Head of caudate nucleus (tissue), 42 donors: ENCODE data around the gene SLC5A1.

Source experiments
- DNase-seq, 42 donors: peaks; one replicate each; pipeline versions ENCODE4 v3.0.0 to v3.0.0-alpha.2; 2020 to 2021; ENCODE audit warnings: mixed read lengths in 7 of 42
- intact Hi-C: fragments of 100-400 bp; cut with DNase I; formaldehyde crosslinking; loops from one replicate; pipeline ENCODE4 v1.15.0; 2022

Gene SLC5A1

DNA sequence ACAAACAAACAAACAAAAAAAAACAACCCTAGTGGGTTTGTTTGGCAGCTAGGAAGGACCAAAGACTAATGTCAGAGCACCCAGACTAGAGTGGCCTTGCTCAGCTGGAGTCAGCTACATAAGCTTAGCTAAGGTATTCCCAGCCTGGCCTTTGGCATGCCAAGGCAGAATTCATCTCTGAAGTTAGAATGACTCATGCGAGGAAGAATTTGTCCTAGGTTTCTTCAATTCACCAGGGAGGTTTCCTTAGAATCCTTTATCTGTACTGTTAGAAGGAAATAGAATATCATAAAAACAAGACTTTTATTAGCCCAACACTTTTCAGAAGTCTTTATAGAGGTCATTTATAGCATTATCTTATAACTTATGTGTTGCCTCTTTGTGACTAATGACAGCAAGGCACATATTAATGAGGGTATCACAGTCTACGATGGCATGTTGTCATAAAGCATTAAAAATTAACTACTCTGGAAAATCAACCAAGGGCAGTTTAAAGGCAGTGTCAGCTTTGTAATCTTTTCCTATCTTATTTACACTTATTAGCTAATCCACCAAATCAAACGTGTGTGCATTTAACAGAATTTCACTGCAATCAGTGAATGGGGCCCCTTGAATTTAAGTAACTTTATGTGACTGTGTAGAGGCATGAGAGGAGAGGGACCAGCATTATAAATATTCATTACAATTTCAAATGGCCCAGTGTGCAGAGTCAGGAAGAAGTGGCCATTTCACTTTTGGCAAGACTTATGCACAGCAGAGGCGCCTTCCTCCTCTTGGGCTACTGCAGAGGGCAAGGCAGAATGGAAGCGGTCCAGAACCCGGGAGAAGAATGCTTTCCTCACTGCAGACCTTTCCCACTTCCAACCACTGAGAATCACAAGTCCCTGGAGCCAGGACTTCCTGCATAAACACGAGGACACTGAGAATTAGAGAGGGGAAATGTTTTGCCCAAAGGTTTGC is 36.3 kb downstream of the SLC5A1 start:
- intact Hi-C loops, result loop anchor here (10.0 kb wide), 1 partner anchor 105 kb away; no protein-coding TSS in a partner anchor
- DNase-seq, result peak in 5 of 42 donors; percentile 6 to 26 (median 12)

DNA sequence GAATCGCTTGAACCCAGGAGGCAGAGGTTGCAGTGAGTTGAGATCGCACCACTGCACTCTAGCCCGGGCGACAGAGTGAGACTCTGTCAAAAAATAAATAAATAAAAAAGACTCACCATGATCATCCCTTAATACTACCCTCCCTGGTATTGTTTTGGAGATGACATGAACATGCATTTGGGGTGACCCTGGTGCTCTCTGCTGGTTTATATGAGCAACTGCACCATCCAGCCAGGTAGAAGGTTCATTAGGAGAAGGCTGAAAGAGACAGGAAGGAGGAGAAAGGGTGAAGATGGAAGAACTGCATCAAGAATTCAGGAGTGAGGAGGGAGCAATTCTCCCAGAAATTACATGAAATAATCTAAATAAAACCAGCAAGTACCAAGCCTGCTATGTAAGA is 37.8 kb downstream of the SLC5A1 start:
- intact Hi-C loops, result loop anchor here (10.0 kb wide), 1 partner anchor 106 kb away; no protein-coding TSS in a partner anchor
- peak in 24 of 42 donors; percentile 4 to 72 (median 36) for DNase-seq

DNA sequence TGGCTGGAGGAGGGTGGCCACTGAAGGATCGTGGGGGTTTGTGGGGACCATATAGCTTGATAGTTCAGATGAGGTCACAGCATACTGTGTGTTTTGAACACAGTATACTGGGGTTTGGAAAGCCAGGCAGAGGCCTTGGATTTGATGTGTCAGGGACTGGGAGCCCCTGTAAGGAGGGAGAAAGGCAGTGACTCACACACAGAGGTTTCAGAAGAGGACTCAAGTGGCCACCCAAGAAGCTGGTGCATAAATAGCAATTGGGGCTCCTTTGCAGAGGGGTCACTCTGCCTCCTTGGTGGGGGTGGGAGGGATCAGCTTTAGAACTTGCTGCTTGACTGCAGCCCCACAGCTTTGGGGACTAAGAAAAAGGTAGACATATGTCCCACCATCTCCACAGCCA is 39.3 kb downstream of the SLC5A1 start:
- intact Hi-C loops, result loop anchor here (10.0 kb wide), 1 partner anchor 108 kb away; no protein-coding TSS in a partner anchor
- DNase-seq, result no peak

DNA sequence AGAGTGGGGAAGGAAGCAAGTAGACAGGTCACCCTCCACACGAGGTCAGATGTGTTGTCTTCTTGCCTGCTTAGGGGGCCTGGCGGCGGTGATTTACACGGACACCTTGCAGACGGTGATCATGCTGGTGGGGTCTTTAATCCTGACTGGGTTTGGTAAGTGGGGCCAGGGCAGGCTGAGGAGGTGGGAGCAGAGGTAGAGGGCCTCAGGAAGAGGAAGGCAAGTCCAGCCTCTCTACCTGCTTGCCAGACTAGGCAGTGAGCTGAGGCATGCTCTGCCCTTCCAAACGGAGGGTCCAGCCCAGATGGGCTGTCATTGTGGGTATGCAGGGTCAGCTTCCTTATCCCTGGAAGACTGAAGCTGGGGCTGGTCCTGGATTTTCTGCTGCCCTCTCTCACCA is 39.9 kb downstream of the SLC5A1 start:
- intact Hi-C loops, result loop anchor here (10.0 kb wide), 1 partner anchor 108 kb away; no protein-coding TSS in a partner anchor
- no peak for DNase-seq

DNA sequence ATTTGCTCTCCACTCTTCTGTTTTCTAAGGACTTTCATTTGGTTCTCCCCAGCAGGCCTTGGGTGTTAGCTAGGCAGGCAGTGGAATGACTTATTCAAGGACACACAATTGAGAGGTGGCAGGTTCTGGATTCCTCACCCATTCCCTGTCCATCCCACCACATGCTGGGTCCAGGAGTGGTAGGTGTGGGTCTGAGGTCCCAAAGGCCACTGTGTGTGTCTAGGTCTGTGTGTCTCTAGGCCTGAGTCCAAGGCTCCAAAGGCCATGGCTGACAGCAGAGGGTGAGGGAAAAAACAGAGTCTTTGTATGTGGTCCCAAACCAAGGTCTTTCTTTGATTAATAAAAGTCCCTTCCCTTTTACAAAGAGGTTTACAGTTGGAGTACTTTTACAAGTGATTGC is 40.8 kb downstream of the SLC5A1 start:
- DNase-seq, result no peak
- intact Hi-C loops, result loop anchor here (10.0 kb wide), 1 partner anchor 109 kb away; no protein-coding TSS in a partner anchor

DNA sequence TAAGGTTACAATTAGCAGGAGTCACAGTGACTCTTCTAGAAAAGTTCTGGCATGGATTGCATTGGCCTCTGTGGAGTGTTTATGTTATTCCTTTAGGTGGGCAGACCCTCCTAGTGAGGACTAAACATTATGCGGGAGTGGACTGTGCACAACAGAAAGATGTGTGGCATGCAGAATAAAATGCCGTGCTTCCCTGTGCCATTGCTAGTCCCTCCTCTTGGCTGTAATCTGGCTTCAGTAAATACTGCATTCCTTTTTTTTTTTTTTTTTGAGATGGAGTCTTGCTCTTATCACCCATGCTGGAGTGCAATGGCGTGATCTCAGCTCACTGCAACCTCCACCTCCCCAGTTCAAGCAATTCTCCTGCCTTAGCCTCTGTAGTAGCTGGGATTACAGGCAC is 45.0 kb downstream of the SLC5A1 start:
- no peak for DNase-seq
- intact Hi-C loops, result loop anchor here (10.0 kb wide), 1 partner anchor 113 kb away; no protein-coding TSS in a partner anchor

DNA sequence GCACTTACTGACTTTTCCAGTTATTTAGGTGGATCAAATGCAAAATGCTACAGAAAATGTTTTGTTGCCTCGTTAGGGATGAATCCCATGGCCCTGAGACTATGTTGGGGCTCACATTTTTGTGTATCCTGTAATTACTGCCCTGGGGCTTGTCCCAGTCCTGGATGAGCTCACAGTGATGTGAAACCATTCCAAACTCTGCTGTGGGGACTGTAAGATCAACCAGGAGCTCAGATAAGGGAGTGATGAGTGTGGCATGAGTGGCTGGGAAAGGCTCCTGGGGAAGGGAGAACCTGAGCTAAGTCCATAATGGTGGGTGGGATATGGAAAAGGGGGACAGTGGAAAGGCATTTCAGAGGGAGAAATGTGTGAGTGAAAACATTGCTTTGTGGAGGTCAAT is 54.0 kb downstream of the SLC5A1 start:
- intact Hi-C loops, result no loop called here
- DNase-seq, result no peak

DNA sequence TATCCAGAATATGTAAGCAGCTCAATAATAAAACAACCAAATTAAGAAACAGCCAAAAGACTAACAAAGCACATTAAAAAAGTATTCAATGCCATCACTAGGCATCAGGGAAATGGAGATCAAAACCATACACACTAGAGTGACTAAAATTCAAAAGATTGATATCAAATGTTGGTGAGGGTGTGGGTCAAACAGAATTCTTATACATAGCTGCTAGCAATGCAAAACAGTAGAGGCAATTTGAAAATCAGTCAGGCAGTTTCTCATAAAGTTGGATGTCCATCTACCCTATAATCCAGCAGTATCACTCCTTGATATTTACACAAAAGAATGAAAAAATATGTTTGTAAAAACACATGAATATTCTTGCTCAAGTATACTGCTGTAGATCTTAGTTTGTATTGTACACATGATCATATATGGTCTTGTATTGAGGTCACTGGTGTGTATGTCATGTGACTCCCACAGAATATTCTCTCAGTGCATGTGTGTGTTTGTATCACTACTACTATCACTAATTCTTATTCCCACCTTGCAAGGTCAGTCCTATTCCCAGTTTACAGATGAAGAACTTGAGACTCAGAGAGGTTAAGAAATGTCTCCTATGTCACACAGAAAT is 54.9 kb downstream of the SLC5A1 start:
- DNase-seq, result no peak
- intact Hi-C loops, result no loop called here

DNA sequence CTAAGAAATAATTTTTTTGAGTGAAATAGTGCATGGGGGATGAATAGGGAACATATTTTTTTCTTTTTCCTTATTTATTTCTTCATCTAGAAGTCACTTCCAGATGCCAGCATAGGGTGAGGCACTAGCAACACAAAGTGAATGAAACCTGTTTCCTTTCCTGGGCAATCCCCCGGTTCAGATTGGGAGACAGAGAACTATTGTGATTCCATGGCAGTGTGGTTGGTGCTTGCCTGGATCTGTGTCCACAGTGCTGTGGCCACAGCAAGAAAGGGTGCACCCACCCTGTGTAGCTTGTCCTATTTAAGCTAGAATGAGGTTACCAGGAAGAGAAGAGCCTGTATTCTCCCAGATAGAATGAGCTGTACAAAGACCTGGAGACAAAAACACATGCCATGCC is 57.6 kb downstream of the SLC5A1 start:
- no peak for DNase-seq
- intact Hi-C loops, result no loop called here

DNA sequence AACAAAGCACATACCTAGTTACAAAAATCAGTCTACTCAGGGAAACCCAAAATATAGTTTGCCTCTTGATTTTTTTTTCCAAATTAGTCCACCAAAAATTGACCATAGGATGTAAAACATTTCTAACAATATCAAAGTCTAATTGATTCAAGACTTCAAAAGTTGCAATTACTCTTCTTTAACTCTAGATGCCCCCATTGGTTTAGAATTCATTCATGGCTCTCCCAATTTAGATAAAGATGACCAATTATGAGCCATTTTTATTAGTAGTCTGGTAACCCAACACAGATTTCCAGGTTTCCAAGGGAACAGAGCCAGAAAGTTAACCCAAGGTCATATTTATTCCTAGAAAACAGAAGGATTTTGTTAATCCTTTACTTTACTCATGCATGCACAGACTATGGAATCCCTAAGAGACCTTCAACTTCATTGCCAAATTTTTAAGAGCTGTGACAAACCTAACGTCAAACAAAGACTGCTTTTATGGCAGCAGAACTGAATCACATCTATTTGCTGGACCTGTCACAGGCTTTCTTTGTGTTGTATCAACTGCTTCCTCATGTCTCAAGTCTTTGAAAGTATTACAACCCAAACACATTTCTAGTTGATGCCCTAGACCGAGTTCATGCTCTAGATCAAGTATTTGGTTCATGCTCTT is 60.7 kb downstream of the SLC5A1 start:
- intact Hi-C loops, result no loop called here
- no peak for DNase-seq

DNA sequence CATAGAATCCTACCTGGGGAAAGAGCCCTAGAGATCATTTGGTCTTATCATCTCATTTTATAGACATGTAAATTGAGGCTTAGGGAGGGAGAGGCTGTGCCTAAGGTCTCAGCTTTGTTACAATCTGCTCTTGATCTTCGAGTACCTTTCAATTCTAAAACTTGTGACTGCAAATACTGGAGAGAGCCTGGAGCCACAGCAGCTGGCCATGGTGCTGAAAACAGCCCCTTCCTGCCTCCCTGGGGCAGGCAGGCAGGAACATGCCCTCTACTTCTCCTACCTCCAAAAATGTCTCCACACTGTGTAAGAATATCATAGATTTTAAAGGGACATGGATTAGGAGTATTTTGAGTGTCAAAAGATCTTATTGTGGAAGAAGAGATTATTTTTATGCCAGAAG is 63.9 kb downstream of the SLC5A1 start:
- DNase-seq, result no peak
- intact Hi-C loops, result no loop called here

DNA sequence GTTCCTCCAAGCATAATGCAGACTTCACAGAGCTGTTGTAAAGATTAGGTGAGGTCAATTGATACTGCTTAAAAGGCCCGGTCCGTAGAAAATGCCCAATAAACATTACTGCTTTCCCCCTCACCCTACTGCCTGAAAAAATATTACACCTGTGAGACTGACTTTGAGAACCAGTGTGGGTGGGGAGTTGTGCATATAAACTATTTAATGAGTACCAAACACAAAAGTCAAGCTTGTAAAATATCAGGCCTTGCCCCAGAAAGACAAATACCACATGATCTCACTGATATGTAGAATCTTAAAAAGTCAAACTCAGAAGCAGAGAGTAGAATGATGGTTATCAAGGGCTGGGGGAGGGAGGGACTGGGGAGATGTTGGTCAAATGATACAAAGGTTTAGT is 69.3 kb downstream of the SLC5A1 start:
- DNase-seq, result no peak
- intact Hi-C loops, result no loop called here

DNA sequence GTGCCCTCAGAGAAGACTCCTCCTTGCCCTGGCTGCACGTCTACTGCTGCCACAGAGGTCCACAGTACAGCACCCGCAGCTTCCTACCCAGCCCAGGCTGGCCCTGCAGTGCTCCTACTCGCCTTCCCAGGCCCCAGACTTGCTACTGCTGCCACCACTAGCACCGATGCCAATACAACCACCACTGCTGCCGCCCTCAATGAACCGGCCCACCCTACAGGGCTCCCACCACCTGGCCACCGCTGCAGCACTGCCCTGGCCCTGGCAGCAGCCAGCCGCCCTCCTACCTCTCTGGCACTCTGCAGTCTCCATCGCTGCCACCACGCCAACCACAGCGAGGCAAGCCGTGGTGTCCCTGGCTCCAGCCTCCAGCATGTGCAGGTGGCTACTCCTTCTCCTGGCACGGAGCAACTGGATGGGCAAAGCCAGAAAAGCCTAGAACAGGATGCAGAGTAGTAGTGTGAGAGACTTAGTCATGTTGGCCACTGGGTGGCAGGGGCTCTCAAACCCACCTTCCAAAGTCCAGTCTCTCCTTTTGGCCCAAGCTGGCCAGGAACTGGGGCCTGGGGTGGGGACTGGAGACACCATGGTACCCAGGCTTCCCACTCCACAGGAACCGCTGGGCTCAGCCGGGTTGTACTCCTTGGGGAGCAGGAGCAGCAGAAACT is 76.6 kb downstream of the SLC5A1 start:
- no peak for DNase-seq
- intact Hi-C loops, result no loop called here

DNA sequence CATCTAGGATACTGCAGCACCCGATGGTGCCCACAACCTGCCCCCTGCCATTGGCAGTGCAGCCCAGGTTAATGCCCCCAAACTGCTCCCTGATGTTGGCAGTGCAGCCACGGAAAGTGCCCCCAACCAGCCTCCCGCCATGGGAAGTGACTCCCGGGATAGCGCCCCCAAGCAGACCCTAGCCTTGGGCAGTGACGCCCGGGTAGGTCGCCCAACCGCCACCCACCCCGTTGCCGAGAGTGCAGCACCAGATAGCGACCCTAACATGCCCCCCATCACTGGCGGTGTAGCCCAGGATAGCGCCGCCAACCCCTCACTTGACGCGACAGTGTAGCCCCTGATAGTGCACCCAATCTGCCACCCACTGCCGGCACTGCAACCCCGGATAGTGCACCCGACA is 77.5 kb downstream of the SLC5A1 start:
- DNase-seq, result no peak

DNA sequence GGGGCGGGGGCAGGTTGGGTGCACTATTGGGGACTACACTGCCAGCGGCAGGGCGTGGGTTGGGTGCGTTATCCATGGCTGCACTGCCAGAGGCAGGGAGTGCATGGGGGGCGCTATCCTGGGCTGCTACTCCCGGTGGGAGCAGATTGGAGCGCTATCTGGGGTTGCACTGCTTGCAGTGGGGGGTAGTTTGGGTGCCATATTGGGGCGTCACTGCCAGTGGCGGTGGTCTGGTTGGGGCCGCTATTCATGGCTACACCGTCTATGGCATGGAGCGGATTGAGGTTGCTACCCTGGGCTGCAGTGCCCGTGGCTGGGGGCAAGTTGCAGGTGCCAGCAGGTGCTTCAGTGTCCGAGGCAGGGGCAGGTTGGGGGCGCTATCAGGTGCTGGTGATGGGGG is 79.8 kb downstream of the SLC5A1 start:
- intact Hi-C loops, result no loop called here
- DNase-seq, result no peak

More for the DNA sequence above, 77.5 kb downstream of the SLC5A1 start:
- intact Hi-C loops, result no loop called here

DNA sequence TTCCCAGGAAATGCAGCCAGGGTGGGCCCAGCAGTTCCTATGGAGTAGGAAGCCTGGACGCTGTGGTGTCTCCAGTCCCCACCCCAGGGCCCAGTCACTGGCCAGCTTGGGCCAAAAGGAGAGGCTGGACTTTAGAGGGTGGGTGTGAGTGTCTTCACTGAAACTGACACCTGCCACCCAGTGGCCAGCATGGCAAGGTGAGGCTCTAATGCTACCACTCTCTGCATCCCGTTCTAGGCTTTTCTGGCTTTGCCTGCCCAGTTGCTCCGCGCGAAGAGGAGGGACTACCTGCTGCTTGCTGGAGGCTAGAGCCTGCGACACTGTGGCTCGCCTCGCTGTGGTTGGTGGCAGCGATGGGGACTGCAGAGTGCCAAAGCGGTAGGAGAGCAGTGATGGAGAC is 80.6 kb downstream of the SLC5A1 start:
- DNase-seq, result no peak
- intact Hi-C loops, result no loop called here

DNA sequence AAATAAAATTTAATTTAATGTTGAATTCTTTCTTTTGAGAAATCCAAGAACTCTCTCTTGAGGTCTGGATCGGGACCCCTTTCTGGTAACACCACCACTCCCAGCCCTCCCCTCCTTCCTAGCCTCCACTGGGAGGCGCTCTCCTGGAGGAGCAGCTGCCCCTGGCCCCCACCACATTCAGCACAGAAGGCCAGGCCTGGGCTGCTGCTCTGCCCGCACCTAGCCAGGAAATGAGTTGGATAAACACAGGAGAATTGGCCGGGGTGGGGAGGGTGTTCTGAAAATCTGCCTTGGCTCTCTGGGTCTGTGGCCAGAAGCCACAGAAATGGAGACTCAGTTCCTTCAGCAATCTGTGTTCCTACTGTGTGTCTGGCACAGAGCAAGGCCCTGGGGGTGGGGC is 84.8 kb downstream of the SLC5A1 start:
- no peak for DNase-seq
- intact Hi-C loops, result no loop called here

DNA sequence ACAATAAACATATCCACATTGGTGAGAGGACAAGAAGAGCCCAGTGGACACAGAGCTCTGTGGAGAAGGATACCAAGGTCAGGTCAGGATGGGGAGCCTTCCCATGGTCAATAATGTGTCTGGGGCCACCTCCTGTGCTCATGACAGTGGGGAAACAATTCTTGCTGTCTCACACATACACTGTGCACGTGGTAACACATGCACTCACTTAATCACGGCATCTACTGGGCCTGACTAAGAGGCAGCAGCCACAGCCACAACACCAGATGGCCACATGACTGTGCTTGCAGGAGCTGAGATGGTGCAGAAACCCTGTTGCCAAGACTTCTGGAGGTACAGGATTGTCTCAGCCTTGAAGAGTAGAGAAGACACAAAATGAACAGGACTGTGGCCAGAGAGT is 87.4 kb downstream of the SLC5A1 start:
- DNase-seq, result no peak
- intact Hi-C loops, result no loop called here

DNA sequence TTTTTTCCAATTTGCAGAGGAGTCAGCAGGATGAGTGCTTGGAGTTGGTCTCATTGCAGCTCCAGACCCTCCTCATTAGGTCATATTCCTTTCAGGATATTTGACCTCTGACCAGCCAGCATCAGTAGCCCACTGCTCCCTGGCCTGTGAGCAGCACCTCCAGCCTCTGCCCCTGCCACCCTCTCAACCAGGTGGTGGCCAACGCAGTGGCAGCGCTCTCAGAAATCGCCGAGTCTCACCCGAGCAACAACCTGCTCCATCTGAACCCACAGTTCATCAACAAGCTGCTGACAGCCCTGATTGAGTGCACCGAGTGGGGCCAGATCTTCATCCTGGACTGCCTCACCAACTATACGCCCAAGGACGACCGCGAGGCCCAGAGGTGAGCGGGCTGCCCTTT is 89.1 kb downstream of the SLC5A1 start:
- intact Hi-C loops, result no loop called here
- DNase-seq, result no peak
